ENCODE results near the gene PNO1. TPM values are rescaled to one million over a fixed set of nuclear protein-coding genes. Genes with fewer than 3 reads are reported as not detected.

Gene PNO1
- total and polyA plus RNA-seq, 9 of the 15 experiments (the other 6 are each of a cell fraction or from before 2014, with no cell fraction given): 11.8 to 81.7 (median 41.1) TPM

GRCh38 chr2:68155618-68156017, 2.1 kb upstream of the PNO1 start (continued):
- TF ChIP-seq E2F1 (CRISPR knock-in tag; IDR thresholded peaks at IDR 0.05): no peak
- no peak for TF ChIP-seq THRA (IDR thresholded peaks at IDR 0.05)
- TF ChIP-seq CC2D1A (IDR thresholded peaks at IDR 0.05): no peak
- no peak for TF ChIP-seq POLR2B (IDR thresholded peaks at IDR 0.05; ENCODE audit: low read depth, partially characterized antibody)
- TF ChIP-seq CBX2 (IDR thresholded peaks at IDR 0.05; ENCODE audit: insufficient read depth, low read length, poor library complexity, severe bottlenecking): no peak

- WGBS (ENCODE audit: insufficient coverage, low coverage, missing lambda C conversion rate): 0% methylated on average over 3 of the region's 3 CpGs
- intact Hi-C loops (cut with micrococcal nuclease): loop anchor here (2.0 kb wide), 1 partner anchor 22 kb away; no protein-coding TSS in a partner anchor
- ChIA-PET CTCF (ENCODE audit: low intra/inter-chr PET ratio) (no interaction called here), POLR2A (interaction anchor here (0.5 to 2.2 kb wide), 4 partner anchors 9 to 284 kb away, joined by 3 to 6 read pairs (median 4); partner anchors contain the start of gene C1D)
- Histone ChIP-seq H4K20me1 (replicated peaks; ENCODE audit: control insufficient read depth, insufficient read depth, low read length) (no peaks in the 10 kb centered on the region), H3K79me2 (ENCODE audit: control insufficient read depth, insufficient read depth, low read length) (peaks cover 56% of the 10 kb centered on the region), H3K9me3 (replicated peaks; ENCODE audit: control insufficient read depth, insufficient read depth, low read depth, low read length) (no peaks in the 10 kb centered on the region; the same call in 1 of the 2 replicates), H3K27me3 (ENCODE audit: control insufficient read depth in 2 of 2, insufficient read depth in 2 of 2, low read length in 2 of 2) (no peaks in the 10 kb centered on the region), H3K9me1 (ENCODE audit: control insufficient read depth, insufficient read depth, low read length) (no peaks in the 10 kb centered on the region), H3K4me2 (ENCODE audit: insufficient read depth, low read length) (peak overlapping the region; percentile 95), H3K4me3 (peak overlapping the region; percentile 71), H3K9ac (ENCODE audit: insufficient read depth in 1 of 2, low read depth in 2 of 2, low read length in 2 of 2) (peak overlapping the region in 1 of 2 experiments; percentile 93; a peak in 2 of 4 replicates), H2AFZ (ENCODE audit: low read depth, low read length) (peak overlapping the region; percentile 97), H3K4me1 (replicated peaks in 1 of 2; ENCODE audit: control insufficient read depth in 2 of 2, insufficient read depth in 2 of 2, low read length in 2 of 2) (peaks cover 4 to 13% of the 10 kb centered on the region in 2 experiments; a peak in 2 of 5 replicates), H3K36me3 (ENCODE audit: control insufficient read depth, insufficient read depth, low read length) (peaks cover 24% of the 10 kb centered on the region), H3K27ac (ENCODE audit: extremely low read depth, low read depth, low read length) (no peak overlapping the region; the same call in 1 of the 3 replicates)
- BruUV-seq (replicated peaks): no TSS peak
- FAIRE-seq: no peak
- DNase-seq (ENCODE audit: extremely low read depth in 1 of 4, low spot score in 3 of 4): no peak
- no peak for ATAC-seq
- in situ Hi-C loops (cut with MboI): no loop called here
- TF ChIP-seq HDAC2 (IDR thresholded peaks at IDR 0.05): peak; percentile 79; the same call in 1 of the 2 replicates
- no peak for TF ChIP-seq XRCC3 (IDR thresholded peaks at IDR 0.05)
- TF ChIP-seq MNT (conservative IDR thresholded peaks at IDR 0.05): no peak
- no peak for TF ChIP-seq RBBP5 (IDR thresholded peaks at IDR 0.05; ENCODE audit: borderline replicate concordance, insufficient read depth, low read length, poor library complexity, severe bottlenecking)
- no peak for TF ChIP-seq ZBTB43 (CRISPR knock-in tag; IDR thresholded peaks at IDR 0.05)
- no peak for TF ChIP-seq ESRRB (CRISPR knock-in tag; IDR thresholded peaks at IDR 0.05; ENCODE audit: borderline replicate concordance)
- TF ChIP-seq ZFP91 (CRISPR knock-in tag; IDR thresholded peaks at IDR 0.05): no peak
- no peak for TF ChIP-seq OTX1 (CRISPR knock-in tag; IDR thresholded peaks at IDR 0.05)
- TF ChIP-seq ZNF57 (CRISPR knock-in tag; IDR thresholded peaks at IDR 0.05): no peak
Measured at GRCh38 chr2:68156419-68156818, 1.3 kb upstream of the PNO1 start.
